Islet of Langerhans (tissue), 1 donor: Measurements from ENCODE around the gene LRTM2.

Experiments used
- FAIRE-seq: peaks from one replicate; lab custom pipeline; 2011; peaks lifted over from hg19 to GRCh38; lab: Jason Lieb, UNC

The LRTM2 gene

DNA sequence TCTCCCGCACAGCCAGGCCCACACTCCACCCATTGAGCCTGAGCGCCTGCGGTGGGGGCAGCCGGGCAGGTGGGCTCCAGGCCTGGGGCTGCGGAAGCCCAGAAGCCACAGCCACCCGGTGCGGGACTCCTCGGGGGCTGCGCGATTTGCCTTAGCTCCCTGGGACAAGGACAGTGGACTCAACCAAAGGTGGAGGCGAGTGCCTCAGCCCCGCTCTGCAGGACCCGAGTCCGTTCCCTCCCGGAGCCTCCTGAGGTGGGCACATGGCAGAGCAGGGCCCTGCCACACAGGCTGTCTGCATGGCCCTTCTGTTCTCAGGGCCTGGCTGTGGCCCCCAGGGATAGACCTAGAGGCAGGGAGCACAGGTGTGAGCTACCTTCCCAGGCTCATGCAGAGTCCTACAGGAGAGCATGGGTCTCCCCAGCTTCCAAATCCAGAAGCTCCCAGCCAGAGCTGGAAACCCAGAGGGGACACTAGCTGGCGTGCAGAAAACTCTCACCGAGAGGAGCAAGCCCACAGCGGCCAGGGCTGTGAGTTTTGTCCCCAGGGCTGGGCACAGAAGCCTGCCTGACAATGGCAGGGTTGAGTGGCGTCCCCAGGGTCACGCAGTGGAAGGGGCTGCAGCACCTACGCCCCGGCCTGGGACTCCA is 22.2 kb upstream of the LRTM2 start:
- no peak for FAIRE-seq

DNA sequence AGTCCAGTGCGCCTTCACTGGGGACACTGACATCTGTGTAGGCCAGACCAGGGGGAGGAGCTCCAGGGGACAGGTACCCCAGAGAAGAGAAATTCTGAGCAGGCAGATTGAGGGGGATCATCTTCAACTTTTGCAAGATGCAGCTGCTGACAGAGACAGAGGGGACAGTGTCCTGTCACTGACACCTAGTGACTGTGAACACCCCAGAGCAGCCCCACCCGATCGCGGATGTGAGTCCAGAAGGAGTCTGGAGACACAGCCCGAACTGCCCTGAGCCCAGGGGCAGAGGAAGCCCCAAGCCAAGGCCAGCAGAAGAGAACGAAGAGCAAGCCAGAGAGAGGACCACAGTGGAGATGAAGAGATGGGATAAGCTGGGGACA is 21.7 kb upstream of the LRTM2 start:
- FAIRE-seq = no peak

DNA sequence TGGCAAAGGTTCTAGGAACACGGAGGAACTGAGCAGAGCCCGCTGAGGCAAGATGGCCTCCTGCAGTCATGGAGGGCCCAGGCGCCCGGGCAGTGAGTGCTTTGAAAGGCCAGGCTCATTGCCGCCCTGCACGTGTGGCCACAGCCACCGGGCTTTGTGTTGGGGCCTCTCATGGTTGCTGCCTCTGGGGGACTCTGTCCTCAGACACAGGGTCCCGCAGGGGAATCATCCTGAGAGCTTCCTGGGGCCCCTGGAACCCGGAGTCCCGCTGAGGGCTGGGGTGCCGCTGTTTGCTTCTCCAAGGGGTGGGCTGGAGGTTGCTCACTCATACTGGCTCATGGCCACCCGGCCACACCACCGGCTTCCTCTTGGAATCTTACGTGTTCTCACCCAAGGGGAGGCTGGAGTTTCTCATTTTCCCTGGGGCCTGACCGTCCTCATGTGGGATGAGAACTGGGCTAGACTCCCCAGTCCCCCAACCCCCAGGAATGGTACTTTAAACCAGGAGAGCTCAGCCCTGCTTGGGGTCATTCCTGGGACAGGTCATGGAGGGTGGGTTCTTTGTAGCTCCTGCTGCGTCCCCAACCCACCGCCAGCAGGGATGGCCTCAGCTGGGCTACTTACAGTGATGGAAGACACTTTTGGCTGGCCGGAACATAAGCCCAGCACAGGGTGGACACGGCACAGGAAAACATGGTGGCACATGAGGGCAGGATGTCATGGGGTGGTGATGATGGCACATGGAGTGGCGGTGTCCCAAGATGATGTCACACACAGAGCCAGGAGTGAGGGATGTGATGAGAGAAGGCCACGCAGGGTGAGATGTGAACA is 21.1 kb upstream of the LRTM2 start:
- FAIRE-seq = no peak

DNA sequence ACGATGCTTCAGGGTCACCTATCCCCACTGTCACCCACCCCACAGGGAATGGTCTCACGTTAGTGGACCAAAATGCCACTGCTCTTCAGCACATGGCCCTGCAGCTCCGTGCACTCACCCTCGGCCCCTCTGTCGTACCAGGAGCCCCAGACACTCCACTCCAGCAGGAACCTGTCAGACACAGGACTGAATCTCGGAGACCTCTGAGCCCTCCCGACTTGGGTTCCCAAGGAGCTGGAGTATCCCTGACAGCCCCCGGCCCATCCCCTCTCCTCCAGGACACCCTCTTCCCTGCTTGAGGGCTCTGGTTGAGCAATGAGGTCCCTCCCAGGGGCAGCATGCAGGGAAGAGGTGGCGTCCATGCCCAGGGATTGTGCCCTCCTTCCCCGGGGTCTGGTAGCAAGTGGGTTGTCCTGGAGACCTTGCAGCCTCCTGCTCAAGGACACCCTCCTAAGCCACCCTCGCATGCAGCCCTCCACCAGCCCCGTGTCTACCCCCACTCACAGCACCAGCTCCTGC is 20.4 kb upstream of the LRTM2 start:
- no peak for FAIRE-seq

DNA sequence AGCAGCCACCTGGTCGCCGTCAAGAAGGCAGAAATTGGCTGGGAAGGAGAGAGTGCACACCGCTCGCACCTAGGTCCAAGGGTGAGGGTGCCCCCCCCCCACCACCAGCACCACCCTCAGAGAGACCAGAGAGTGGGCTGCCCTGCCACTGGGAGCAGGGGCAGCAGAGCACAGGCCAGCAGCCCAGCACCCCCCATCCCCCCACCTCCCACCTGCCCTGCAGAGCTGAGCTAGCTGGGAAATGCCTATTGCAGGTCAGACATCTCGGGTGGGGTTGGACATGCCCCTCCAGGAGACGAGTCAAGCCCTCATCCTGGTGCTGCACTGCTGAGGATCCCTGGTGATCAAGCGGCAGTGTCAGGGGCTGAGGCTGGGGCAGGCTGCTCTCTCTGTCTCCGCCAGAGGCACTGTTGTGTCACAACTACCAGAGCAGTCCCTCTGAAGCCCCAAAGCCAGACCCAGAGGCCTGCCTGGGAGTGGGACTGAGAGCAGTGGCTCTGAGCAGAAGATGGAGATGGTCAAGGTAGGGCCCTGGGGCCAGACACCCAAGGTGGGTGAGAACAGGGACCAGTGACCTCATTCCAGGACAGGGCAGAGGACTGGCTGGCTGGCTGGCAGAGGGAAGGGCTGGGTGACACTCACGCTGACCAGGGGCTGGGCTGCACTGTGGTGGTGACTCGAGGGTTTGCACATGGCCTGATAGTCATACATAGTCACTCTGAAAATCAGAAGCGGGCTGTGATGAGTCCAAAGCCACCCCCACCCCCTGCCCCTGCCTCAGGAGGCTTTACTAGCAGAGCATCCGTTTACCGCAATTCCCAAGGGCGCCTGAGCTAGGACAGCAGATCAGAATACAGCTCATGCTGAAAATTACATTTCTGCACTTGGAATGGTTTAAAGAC is 19.7 kb upstream of the LRTM2 start:
- no peak for FAIRE-seq

DNA sequence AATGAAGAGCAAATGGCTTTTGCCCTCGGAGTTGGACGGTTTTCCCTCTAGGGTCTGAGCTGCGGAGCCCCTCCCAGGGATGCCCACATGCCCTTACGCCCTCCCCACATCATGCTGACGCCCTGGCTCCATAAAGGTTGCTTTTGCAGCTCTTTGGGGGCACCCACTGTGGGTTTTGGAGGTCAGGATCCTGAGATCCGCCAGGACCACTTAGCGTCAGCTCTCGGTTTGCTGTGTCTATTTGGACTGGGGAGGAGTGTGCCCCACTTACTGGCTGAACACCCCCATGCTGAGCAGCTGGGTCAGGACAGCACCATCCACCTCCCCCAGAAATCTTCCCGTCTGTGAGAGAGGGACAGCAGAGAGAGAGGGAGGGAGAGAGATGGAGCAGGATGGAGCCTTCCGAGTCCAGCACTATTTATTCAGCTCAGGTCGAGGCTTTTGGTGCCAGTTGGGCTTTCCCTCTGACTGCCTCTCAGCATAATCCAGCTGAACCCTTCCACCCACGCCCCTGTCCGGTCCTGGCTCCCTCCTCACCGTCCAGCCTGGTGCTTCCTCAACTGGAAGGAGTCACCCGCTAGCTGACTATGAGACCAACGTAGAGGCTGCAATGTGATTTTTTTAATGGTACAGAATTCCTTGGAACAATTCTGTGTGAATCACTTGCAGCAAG is 18.9 kb upstream of the LRTM2 start:
- no peak for FAIRE-seq

DNA sequence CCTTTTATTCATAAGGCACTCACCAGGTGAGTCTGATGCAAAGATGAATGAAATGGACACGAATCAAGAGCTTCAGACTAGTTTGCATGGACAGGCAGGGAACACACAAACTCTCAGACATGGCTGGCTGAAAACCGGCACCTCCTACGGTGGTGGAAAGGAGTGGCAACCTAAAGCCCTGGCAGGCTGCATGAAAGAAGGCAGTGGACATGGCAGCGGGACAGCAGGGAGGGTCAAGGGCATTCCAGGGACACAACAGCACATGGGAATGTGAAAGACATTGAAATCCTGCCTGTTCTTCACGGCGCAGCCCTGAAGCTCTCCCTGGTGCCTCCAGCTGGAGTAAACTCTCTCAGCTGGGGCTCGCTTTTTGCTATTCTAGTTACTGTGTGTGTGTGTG is 16.6 kb upstream of the LRTM2 start:
- no peak for FAIRE-seq

DNA sequence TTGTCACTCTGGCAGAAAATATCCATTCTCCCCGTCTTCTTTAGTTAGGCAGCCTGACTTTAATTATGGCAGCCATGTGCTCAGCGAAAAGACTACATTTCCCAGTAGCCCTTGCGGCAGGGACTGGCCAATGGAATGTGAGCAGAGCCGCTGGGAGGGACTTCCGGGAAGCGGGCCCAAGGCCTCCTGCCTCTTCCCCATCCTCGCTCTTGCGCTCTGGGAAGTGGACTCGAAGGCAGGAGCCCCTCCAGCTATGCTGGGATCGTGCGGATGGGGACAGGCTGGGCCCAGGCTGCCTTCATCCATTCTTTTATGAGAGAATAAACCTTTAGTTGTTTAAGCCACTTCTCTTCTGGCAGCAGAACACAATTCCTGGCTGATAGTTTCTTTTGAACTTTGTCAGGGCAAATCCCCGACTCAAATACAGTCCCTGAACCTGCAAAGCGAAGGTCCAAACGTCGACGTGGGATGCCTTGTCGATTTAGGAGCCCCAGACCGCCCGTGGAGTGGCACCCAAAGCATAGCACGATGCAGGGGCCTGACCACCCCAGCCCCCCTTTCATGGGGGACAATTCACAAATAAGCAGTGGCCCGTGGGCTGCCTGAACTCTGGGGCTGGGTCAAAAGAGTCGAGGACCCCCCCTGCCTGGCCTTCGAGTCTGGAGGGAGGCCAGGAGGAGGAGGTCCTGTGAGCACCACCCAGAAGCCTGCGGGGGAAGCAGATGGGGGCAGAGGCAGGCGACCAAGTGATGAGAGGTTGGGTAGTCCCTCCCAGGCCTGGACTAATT is 15.6 kb upstream of the LRTM2 start:
- FAIRE-seq = no peak

DNA sequence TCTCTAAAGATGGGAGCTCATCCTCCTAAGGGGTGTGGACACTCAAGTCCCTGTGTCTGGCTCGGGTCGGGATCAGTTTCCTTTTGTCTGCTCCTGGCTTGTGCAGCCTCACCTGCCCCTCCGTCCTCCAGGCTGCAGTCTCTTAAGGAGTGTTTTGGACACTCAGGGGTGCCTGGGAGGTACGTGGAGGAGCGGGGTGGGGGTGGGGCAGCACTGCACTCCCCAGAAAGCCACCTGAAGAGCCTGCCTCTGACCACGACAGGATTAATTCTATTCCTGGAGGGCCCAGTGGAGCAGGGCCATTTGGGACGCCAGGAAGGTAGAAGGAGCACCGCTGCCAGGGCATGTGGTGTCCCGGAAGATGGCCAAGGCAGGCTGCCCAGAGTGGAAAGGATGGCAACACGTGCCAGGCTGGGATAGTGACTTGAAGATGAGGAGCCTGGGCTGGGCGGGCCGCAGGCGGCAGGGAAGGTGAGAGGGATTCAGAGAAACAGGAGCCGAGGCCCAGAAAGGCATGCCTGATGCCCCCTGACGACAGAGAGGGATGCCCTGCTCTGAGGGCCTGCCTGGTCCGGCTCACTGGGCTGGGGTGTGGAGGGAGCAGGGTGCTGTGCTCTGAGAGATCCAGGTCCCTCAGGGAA is 14.8 kb upstream of the LRTM2 start:
- no peak for FAIRE-seq

DNA sequence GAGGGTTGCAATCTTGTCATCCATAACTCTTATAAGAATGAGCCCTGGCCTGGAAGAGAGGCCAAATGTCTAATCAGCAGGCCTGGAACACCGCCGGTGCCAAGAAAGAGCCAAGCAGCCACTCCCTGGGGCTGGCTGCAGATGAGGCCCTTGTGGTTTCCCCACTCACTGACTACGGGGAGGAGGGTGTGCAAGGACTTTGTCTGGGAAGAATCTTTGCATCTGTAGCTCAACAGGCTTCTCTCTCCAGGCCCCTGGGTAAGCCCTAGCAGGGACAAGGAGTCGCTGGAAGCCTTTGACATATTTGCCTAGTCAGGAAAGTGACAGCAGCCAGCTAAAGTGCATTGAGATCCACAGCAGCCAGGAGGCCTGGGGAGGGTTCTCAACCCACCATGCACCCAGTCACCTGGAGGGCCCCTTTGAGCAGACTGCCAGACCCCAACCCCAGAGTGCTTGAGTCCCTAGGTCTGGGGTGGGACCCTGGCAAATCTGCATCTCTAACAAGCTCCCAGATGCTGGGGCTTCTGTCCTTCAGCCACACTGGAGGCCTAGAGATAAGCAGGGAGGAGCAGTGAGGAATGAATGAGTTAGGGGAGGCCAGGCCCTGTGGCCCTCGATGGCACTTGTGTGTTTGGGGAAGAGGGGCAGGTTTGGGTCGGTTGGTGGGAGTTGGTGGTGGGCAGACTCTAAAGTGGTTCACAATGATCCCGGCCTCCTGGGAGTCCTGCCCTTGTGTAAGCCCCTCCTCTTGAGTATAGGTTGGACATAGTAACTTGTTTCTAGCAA is 13.9 kb upstream of the LRTM2 start:
- no peak for FAIRE-seq

DNA sequence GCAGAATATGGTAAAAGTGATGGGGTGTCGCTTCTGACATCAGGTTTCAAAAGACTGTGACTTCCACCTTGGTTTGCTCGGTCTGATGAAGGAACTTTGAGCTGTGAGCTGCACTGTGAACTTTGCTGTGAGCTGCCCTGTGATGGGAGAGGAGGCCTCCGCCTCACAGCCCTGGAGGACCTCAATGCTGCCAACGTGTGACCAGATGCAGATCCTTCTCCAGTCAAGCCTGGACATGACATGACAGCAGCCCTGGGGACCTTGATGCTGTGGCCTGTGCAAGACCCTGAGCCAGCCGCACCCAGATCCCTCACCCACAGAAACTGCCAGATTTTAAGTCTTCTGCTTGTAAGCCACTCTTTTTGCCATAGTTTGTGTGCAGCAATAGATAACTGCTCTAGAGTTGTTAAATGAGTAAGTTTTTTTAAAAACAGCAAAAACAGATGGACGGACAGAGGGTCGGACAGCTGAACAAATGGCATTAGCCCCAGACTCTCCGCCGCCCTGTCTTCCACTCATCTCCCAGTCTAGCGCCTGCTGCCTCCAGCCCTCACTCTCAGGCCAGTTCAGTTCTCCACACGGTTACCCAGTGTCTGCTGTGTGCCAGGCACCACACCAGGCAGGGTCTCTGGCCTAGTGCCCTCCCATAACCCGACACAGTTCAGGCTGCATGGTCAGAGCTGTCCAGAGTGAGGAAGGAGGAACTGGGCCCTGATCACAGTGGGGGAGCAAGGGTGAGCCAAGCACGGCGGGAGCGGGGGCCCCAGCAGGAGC is 13.1 kb upstream of the LRTM2 start:
- FAIRE-seq = no peak

DNA sequence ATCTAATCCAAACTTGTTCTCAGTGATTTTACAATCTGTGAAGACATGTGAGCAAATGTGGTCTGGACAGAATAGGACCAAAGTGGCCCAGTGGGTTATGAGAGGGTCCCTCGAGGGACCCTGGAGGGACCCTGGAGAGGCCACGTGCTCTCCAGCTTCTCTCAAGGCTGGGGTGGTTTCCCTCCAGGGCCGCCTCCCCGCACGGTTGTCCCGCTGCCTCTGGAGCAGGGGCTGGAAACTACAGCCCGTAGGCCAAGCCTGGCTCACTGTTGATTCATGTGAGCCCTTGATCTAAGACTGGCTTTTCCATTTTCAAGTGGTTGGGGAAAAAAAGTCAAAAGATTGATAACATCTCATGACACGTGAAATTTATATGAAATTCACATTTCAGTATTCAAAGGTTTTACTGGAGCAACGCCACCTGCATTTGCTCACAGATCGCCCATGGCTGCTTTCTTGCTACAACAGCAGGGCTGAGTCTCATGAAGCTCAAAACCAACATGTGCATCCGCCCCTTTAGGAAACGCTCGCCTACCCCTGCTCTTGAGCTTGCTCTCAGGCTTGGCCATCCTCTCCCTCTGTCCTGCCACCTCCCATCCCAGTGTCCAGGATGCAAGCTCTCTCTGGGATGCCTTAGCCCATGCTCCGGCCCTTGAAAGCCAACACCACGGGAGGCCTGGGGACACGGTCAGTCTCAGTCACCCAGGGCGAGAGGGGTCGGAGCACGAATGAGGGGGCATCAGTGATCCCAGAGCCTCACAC is 12.1 kb upstream of the LRTM2 start:
- no peak for FAIRE-seq

DNA sequence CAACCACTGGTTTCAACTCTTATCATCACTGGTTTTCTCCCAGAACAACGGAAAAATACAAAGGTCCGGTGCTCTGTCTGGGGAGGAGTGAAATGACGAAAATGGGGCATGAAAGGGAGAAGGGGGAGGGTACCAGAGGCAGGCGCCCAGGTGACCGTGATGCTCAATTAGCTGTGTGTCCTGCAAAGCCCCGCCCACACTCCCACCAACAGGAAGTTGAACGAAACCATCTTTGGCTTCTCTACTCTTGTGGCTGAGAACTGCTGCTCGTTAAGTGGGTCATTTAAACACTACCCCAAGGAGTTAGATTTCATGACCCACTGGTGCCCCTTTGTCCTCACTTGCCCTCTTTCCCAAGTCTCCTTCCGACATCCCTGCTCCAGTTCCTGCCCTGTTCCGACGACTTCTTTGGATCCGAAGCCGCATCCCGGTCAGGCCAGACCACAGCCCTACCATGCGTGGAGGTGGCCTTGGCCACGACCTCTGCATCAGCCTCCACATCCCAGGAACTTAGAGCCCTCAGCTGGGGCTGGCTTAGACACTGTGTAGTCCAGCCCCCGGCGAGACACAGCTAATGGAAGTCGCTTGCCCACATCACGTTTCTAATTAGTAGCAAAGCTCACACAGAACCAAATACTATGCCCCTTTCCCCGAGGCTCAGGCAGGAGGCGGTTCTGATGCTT is 11.4 kb upstream of the LRTM2 start:
- FAIRE-seq = no peak

DNA sequence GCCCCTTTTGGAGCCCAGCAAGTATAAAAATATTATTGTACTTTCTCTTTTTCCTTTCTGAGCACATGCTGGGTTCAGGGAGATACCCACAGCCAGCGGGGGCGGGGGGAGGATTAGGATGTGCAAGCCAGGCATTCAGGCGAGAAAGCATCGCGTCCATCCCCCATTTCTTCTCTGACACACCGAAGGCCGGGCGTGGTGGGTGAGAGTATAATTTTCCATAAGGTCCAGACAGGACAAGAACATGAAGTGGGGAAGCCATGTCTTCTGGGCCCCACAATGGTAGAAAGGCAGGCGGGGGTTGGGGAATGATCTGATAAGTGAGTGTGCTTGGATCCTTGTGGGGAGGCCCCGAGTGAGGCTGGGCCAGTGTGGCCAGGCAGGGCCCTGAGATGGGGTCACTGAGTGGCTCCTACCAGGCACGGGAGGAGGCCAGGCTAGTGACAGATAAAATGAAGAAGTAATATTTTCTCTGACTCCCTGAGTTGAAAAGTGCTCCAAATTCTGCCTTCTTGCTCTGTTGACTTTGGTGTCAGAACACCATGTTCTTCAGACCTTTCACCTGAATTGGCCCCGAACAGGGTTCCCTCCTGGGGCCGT is 10.7 kb upstream of the LRTM2 start:
- FAIRE-seq = no peak

DNA sequence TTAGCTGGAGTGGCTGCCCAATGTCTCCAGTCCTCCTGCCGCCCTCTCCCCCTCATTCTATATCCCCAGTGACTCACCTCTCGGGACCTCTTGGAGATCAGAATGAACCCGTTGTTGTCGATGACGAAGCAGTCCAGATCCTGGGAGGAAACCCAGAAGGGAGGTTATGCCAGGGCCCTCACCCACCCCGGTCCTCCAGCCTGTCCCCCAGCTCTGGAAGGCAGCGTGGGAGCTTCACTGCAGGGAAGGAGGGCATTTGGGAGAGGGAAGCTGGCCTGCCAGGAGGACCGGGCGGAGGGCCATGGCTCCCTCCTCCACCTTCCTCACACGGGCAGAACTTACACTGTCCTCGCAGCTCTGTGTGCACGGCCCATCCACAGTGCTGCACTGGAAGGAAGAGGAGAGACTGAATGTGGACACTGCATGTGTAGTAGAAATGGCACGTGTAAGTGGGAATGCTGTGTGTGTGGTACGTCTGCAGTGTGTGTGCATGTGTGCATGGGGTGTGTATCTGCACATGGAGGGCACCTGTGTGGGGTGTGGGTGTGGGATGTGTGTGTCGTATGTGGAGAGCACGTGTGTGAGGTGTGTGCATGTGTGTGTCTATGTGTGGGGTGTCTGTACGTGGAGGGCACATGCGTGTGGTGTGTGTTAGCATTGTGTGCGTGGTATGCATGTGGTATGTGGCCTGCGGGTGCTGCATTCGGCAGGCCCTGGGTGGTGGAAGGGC is 10.0 kb upstream of the LRTM2 start:
- no peak for FAIRE-seq

DNA sequence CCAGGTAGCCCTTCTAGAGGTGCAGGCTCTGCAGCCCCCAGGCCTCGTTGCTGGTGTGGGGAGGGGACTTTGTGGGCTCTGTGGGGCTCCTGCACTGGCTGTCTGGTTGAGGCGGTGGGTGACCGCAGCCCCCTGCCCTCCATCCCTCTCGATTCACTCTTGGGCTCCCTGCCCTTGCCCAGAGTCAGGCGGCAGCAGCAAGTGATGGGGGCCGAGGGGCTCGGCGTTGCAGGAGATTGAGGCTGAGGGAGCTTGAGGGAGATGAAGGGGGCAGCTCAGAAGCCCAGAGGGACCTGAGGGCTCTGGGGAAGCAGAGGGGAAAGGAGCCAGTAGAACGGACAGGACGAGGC is 9.5 kb upstream of the LRTM2 start:
- no peak for FAIRE-seq
